ENCODE measurements around the gene PHAF1.

Gene PHAF1

GRCh38 chr16:67084345-67085028 lies 25.3 kb upstream of the PHAF1 start:
- no peak for DNase-seq (ENCODE audit: low read depth, low spot score)
- Histone ChIP-seq H3K36me3 (ENCODE audit: insufficient read depth, low read length) (no peaks in the 10 kb centered on the region; the same call in 1 of the 2 replicates), H3K27ac (no peak overlapping the region), H3K4me3 (no peak overlapping the region), H3K9me3 (ENCODE audit: low read depth, low read length) (no peaks in the 10 kb centered on the region), H3K9ac (ENCODE audit: insufficient read length) (no peak overlapping the region)
- TF ChIP-seq FOXP2 (optimal IDR thresholded peaks at IDR 0.05; ENCODE audit: control extremely low read depth, extremely low read length, insufficient read depth) (no peak), POLR2AphosphoS5 (IDR thresholded peaks at IDR 0.05; ENCODE audit: borderline replicate concordance, low read depth, low read length) (no peak), EZH2 (IDR thresholded peaks at IDR 0.05) (no peak)

- no peaks in the 10 kb centered on the region; the same call in 1 of the 2 replicates for H3K36me3 ChIP-seq (ENCODE audit: insufficient read depth, low read length)
- no peak overlapping the region for H3K4me3 ChIP-seq
- H3K9ac ChIP-seq (ENCODE audit: insufficient read length), result no peak overlapping the region
- H3K9me3 ChIP-seq (ENCODE audit: low read depth, low read length), result no peaks in the 10 kb centered on the region
- TF ChIP-seq EZH2 (IDR thresholded peaks at IDR 0.05), result no peak
- TF ChIP-seq FOXP2 (optimal IDR thresholded peaks at IDR 0.05; ENCODE audit: control extremely low read depth, extremely low read length, insufficient read depth), result no peak
- no peak for TF ChIP-seq POLR2AphosphoS5 (IDR thresholded peaks at IDR 0.05; ENCODE audit: borderline replicate concordance, low read depth, low read length)
- no peak for DNase-seq (ENCODE audit: low read depth, low spot score)
- H3K27ac ChIP-seq, result no peak overlapping the region
Measured at GRCh38 chr16:67086822-67087221, 22.9 kb upstream of the PHAF1 start.

DNA sequence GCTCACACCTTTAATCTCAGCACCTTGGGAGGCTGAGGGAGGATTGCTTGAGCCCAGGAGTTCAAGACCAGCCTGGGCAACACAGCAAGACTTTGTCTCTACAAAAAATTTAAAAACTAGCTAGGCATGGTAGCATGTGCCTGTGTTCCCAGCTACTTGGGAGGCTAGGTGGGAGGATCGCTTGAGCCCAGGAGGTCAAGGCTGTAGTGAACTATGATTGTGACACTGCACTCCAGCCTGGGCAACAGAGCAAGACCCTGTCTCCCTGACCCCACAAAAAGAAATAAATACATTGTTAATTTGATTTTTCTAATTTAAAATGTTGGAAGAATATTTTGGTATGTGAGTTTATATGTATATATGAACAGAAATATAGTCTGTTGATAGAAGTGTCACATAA lies 22.4 kb upstream of the PHAF1 start:
- peak overlapping the region; percentile 50; the same call in 1 of the 2 replicates for H3K27ac ChIP-seq
- no peak for TF ChIP-seq FOXP2 (optimal IDR thresholded peaks at IDR 0.05; ENCODE audit: control extremely low read depth, extremely low read length, insufficient read depth)
- DNase-seq (ENCODE audit: low read depth, low spot score), result no peak

GRCh38 chr16:67087803-67088202 lies 21.9 kb upstream of the PHAF1 start:
- no peak for DNase-seq (ENCODE audit: low read depth, low spot score)
- no peaks in the 10 kb centered on the region; the same call in 1 of the 2 replicates for H3K36me3 ChIP-seq (ENCODE audit: insufficient read depth, low read length)
- peak overlapping the region; percentile 50; the same call in 1 of the 2 replicates for H3K27ac ChIP-seq
- no peak overlapping the region for H3K9ac ChIP-seq (ENCODE audit: insufficient read length)
- no peaks in the 10 kb centered on the region for H3K9me3 ChIP-seq (ENCODE audit: low read depth, low read length)
- TF ChIP-seq FOXP2 (optimal IDR thresholded peaks at IDR 0.05; ENCODE audit: control extremely low read depth, extremely low read length, insufficient read depth) (no peak), POLR2AphosphoS5 (IDR thresholded peaks at IDR 0.05; ENCODE audit: borderline replicate concordance, low read depth, low read length) (no peak), EZH2 (IDR thresholded peaks at IDR 0.05) (no peak)
- H3K4me3 ChIP-seq, result no peak overlapping the region

More for the DNA sequence above, 22.4 kb upstream of the PHAF1 start:
- no peaks in the 10 kb centered on the region; the same call in 1 of the 2 replicates for H3K36me3 ChIP-seq (ENCODE audit: insufficient read depth, low read length)
- no peaks in the 10 kb centered on the region for H3K9me3 ChIP-seq (ENCODE audit: low read depth, low read length)
- no peak overlapping the region for H3K4me3 ChIP-seq
- no peak overlapping the region for H3K9ac ChIP-seq (ENCODE audit: insufficient read length)

GRCh38 chr16:67088551-67088950 lies 21.2 kb upstream of the PHAF1 start:
- Histone ChIP-seq H3K9ac (ENCODE audit: insufficient read length) (no peak overlapping the region), H3K4me3 (no peak overlapping the region), H3K9me3 (ENCODE audit: low read depth, low read length) (no peaks in the 10 kb centered on the region), H3K36me3 (ENCODE audit: insufficient read depth, low read length) (no peaks in the 10 kb centered on the region), H3K27ac (peak overlapping the region; percentile 54; the same call in 1 of the 2 replicates)
- no peak for TF ChIP-seq FOXP2 (optimal IDR thresholded peaks at IDR 0.05; ENCODE audit: control extremely low read depth, extremely low read length, insufficient read depth)
- no peak for DNase-seq (ENCODE audit: low read depth, low spot score)

DNA sequence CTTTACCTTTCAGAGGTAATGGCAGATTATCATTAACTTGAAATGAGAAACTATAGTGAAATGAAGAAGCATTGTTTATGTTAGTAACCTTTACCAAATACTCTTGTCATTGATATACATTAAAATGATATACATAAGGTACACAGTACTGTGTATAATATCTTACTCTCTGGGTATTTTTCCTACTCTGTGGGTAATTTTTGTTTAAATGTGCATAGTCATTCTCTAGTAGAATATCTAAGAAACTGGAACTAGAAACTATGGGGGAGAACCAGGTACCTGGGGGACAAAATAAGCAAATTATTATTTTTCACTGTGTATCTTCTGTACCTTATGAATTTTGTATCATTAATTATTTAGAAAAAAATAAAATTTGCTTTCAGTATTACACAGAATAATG lies 20.6 kb upstream of the PHAF1 start:
- H3K27ac ChIP-seq, result peak overlapping the region; percentile 54; the same call in 1 of the 2 replicates
- H3K36me3 ChIP-seq (ENCODE audit: insufficient read depth, low read length), result no peaks in the 10 kb centered on the region
- no peak overlapping the region for H3K4me3 ChIP-seq
- no peaks in the 10 kb centered on the region for H3K9me3 ChIP-seq (ENCODE audit: low read depth, low read length)
- no peak overlapping the region for H3K9ac ChIP-seq (ENCODE audit: insufficient read length)
- no peak for DNase-seq (ENCODE audit: low read depth, low spot score)
- TF ChIP-seq POLR2AphosphoS5 (IDR thresholded peaks at IDR 0.05; ENCODE audit: borderline replicate concordance, low read depth, low read length) (no peak), FOXP2 (optimal IDR thresholded peaks at IDR 0.05; ENCODE audit: control extremely low read depth, extremely low read length, insufficient read depth) (no peak), EZH2 (IDR thresholded peaks at IDR 0.05) (no peak)

GRCh38 chr16:67091906-67092566 lies 17.7 kb upstream of the PHAF1 start:
- H3K4me3 ChIP-seq, result no peak overlapping the region
- no peak overlapping the region for H3K9ac ChIP-seq (ENCODE audit: insufficient read length)
- TF ChIP-seq POLR2AphosphoS5 (IDR thresholded peaks at IDR 0.05; ENCODE audit: borderline replicate concordance, low read depth, low read length), result no peak
- no peak for TF ChIP-seq FOXP2 (optimal IDR thresholded peaks at IDR 0.05; ENCODE audit: control extremely low read depth, extremely low read length, insufficient read depth)
- TF ChIP-seq EZH2 (IDR thresholded peaks at IDR 0.05), result no peak
- no peak overlapping the region for H3K27ac ChIP-seq
- 0 out of 2 replicates have a peak, but pooled peaks cover 3% of the 10 kb centered on the region for H3K36me3 ChIP-seq (ENCODE audit: insufficient read depth, low read length)
- DNase-seq (ENCODE audit: low read depth, low spot score), result no peak
- no peaks in the 10 kb centered on the region for H3K9me3 ChIP-seq (ENCODE audit: low read depth, low read length)

DNA sequence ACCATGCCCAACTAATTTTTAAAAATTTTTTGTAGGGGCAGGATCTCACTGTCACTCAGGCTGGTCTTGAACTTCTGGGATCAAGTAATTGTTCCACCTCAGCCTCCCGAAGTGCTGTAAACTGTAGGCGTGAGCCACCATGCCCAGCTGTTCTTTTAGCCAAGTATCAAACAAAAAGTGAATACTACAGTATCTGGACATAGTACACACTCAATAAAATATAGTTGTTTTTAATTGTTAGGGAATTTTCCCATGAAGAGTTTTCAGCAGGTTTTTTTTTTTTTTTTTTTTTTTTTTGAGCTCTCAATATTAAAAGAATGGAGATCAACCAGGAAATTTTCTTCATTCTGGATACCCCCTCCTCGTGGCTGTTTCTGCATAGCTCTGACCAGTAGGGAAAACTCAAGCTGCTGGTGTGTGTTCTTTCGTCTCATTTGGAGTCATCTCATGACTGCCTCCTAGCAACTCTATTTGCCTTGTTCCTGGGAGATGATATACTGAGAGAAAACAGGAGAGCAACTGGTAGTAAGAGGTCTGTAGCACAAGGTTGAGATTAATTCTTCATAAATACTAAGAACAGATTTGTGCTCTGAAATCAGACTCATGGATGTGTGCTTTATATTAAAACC lies 16.5 kb upstream of the PHAF1 start:
- DNase-seq (ENCODE audit: low read depth, low spot score), result no peak
- H3K36me3 ChIP-seq (ENCODE audit: insufficient read depth, low read length), result 0 out of 2 replicates have a peak, but pooled peaks cover 3% of the 10 kb centered on the region
- TF ChIP-seq EZH2 (IDR thresholded peaks at IDR 0.05) (no peak), FOXP2 (optimal IDR thresholded peaks at IDR 0.05; ENCODE audit: control extremely low read depth, extremely low read length, insufficient read depth) (no peak), POLR2AphosphoS5 (IDR thresholded peaks at IDR 0.05; ENCODE audit: borderline replicate concordance, low read depth, low read length) (no peak)

More for the DNA sequence above, 16.5 kb upstream of the PHAF1 start:
- no peak overlapping the region for H3K9ac ChIP-seq (ENCODE audit: insufficient read length)
- H3K4me3 ChIP-seq, result no peak overlapping the region
- H3K27ac ChIP-seq, result no peak overlapping the region
- H3K9me3 ChIP-seq (ENCODE audit: low read depth, low read length), result no peaks in the 10 kb centered on the region
